A673 (cell line): ENCODE results near the gene TMBIM4. TPM values are rescaled to one million over a fixed set of nuclear protein-coding genes. Genes with fewer than 3 reads are reported as not detected.

ENCODE experiments used
- BruUV-seq: library from RNA; stranded (reverse); fragments of 400-500 nt; replicated peaks from 2 replicates; lab custom pipeline; 2021; lab: Mats Ljungman, UMichigan
- CTCF ChIA-PET: fragments of 300-600 bp; sonication (Branson Sonifier 250); formaldehyde crosslinking; loops from one replicate; lab custom pipeline; 2022; ENCODE audit warnings: antibody characterized with exemption; lab: Charles Lee
- POLR2A ChIA-PET: fragments of 300-600 bp; sonication (Branson Sonifier 250); formaldehyde crosslinking; loops from one replicate; lab custom pipeline; 2022; ENCODE audit warnings: antibody characterized with exemption; ENCODE audit not compliant: low non-redundant PET; lab: Charles Lee
- DNase-seq: peaks from one replicate; pipeline ENCODE4 v3.0.0-alpha.2; 2015; ENCODE audit warnings: low spot score
- H3K27ac ChIP-seq: fragments of 200-600 bp; sonication (generic); 2 replicates; pipeline ENCODE4 v1.5.1; 2016; ENCODE audit warnings: mixed run types, low read depth, mild to moderate bottlenecking, mixed read lengths, antibody characterized with exemption, low read length; ENCODE audit not compliant: poor library complexity, severe bottlenecking
- H3K27me3 ChIP-seq: fragments of 200-600 bp; sonication (generic); replicated peaks from 2 replicates; pipeline ENCODE4 v1.6.1; 2017; ENCODE audit warnings: mixed run types, low read depth, mild to moderate bottlenecking, mixed read lengths, antibody characterized with exemption, low read length; ENCODE audit not compliant: insufficient read depth, poor library complexity
- H3K36me3 ChIP-seq: fragments of 200-600 bp; sonication (generic); 2 replicates; pipeline ENCODE4 v1.6.1; 2016; ENCODE audit warnings: mixed run types, mild to moderate bottlenecking, mixed read lengths, antibody characterized with exemption, low read length; ENCODE audit not compliant: insufficient read depth, poor library complexity, severe bottlenecking
- H3K4me1 ChIP-seq: fragments of 200-600 bp; sonication (generic); 2 replicates; pipeline ENCODE4 v1.6.1; 2017; ENCODE audit warnings: mixed run types, mild to moderate bottlenecking, mixed read lengths, antibody characterized with exemption, low read length; ENCODE audit not compliant: insufficient read depth, poor library complexity, severe bottlenecking
- H3K4me3 ChIP-seq: fragments of 200-600 bp; sonication (generic); 2 replicates; pipeline ENCODE4 v1.5.1; 2016; ENCODE audit warnings: low read depth, mixed run types, mild to moderate bottlenecking, mixed read lengths, low read length; ENCODE audit not compliant: poor library complexity, severe bottlenecking
- H3K9me3 ChIP-seq: fragments of 200-600 bp; sonication (generic); 2 replicates; pipeline ENCODE4 v1.6.1; 2016; ENCODE audit warnings: mixed run types, low read depth, mild to moderate bottlenecking, mixed read lengths, antibody characterized with exemption, low read length; ENCODE audit not compliant: poor library complexity, severe bottlenecking
- EZH2 ChIP-seq: fragments of 200-600 bp; sonication (generic); IDR thresholded peaks from 2 replicates; pipeline ENCODE4 v1.6.1; 2017; ENCODE audit warnings: borderline replicate concordance, low read depth, mild to moderate bottlenecking, mixed read lengths, antibody characterized with exemption, low read length; ENCODE audit not compliant: poor library complexity, severe bottlenecking
- intact Hi-C: fragments of 100-400 bp; cut with micrococcal nuclease; formaldehyde crosslinking; loops from one replicate; pipeline ENCODE4 v1.10.0; 2022; ENCODE audit not compliant: unreplicated experiment
- total RNA-seq: library from RNA; stranded (reverse); gene quantifications from 2 replicates; pipeline ENCODE4 v1.2.3, GENCODE V29; 2021
- TF ChIP-seq, protein P1 (sequence below): fragments of 300-800, 200-600 bp; sonication (generic); conservative IDR thresholded peaks from 2 replicates; pipeline ENCODE4 v1.5.1; 2017; ENCODE audit warnings: low read depth, mild to moderate bottlenecking, antibody characterized with exemption, low read length, moderate library complexity, mixed read lengths

The TMBIM4 gene
- total RNA-seq, 1 experiment from 2014 or later = 62.1 TPM

DNA sequence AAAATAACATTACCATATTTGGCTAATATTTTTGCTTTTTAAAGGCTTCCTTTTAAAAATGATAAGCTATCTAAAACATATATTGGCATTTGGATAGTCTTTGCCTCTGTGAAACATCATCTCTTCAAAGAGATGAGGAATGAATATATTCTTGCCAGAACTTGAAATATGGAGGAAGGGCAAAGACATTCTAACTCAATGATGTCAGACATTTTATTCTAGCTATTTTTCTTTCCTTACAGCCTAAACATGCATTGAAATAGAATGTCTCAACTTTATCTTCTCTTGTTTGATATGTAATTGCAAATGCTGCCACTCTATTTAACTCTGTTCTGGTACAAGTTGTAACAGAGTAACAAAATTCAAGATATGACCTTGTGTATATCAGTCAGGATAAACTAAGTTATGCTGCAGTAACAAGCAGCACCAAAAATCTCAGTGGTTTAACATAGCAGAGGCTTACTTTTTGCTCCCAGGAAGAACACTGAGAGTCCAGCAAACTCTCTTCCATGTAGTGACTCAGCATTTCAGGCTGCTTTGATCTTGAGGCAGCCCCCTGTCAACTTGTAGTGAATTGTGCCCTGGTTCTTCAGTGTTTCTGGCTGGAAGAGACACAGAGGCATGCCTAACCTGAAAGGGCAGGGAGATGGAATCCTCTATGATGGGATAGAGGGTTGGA lies 30.2 kb upstream of the TMBIM4 start:
- Histone ChIP-seq H3K4me3 (no peak overlapping the region), H3K27me3 (no peaks in the 10 kb centered on the region), H3K4me1 (no peaks in the 10 kb centered on the region), H3K9me3 (no peaks in the 10 kb centered on the region), H3K27ac (no peak overlapping the region), H3K36me3 (no peaks in the 10 kb centered on the region)
- TF ChIP-seq EZH2 = no peak
- TF ChIP-seq, protein P1, sequence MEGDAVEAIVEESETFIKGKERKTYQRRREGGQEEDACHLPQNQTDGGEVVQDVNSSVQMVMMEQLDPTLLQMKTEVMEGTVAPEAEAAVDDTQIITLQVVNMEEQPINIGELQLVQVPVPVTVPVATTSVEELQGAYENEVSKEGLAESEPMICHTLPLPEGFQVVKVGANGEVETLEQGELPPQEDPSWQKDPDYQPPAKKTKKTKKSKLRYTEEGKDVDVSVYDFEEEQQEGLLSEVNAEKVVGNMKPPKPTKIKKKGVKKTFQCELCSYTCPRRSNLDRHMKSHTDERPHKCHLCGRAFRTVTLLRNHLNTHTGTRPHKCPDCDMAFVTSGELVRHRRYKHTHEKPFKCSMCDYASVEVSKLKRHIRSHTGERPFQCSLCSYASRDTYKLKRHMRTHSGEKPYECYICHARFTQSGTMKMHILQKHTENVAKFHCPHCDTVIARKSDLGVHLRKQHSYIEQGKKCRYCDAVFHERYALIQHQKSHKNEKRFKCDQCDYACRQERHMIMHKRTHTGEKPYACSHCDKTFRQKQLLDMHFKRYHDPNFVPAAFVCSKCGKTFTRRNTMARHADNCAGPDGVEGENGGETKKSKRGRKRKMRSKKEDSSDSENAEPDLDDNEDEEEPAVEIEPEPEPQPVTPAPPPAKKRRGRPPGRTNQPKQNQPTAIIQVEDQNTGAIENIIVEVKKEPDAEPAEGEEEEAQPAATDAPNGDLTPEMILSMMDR = no peak
- CTCF ChIA-PET = interaction anchor here (0.6 kb wide), 1 partner anchor 30 kb away, joined by 4 read pairs; no protein-coding TSS in a partner anchor
- no peak for DNase-seq
- intact Hi-C loops = no loop called here
- no TSS peak for BruUV-seq
- POLR2A ChIA-PET = no interaction called here

DNA sequence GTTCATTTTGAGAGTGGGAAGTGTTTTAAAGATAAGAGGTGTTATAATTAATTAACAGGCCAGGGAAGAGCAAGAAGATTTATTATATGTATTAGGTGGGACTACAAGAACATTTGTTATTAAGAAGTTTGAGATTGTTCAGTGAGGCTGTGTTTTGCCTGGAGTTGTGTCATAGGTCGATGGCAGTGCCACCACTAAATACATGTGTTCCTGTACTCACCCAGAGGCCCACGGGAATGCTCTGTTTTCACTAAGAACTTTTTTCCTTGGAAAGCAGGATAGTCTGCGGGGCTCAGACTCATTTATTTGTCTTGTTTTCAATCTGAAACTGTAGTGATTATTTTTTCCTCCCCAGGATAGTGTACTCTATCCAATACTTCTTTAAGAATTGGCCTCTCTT lies 29.3 kb upstream of the TMBIM4 start:
- no peaks in the 10 kb centered on the region for H3K36me3 ChIP-seq
- ChIA-PET POLR2A (no interaction called here), CTCF (no interaction called here)
- H3K9me3 ChIP-seq = no peaks in the 10 kb centered on the region
- H3K4me1 ChIP-seq = no peaks in the 10 kb centered on the region
- DNase-seq = no peak
- H3K27ac ChIP-seq = no peak overlapping the region
- no TSS peak for BruUV-seq
- no peaks in the 10 kb centered on the region for H3K27me3 ChIP-seq
- no peak overlapping the region for H3K4me3 ChIP-seq
- intact Hi-C loops = no loop called here
- TF ChIP-seq, protein P1 = no peak
- TF ChIP-seq EZH2 = no peak

DNA sequence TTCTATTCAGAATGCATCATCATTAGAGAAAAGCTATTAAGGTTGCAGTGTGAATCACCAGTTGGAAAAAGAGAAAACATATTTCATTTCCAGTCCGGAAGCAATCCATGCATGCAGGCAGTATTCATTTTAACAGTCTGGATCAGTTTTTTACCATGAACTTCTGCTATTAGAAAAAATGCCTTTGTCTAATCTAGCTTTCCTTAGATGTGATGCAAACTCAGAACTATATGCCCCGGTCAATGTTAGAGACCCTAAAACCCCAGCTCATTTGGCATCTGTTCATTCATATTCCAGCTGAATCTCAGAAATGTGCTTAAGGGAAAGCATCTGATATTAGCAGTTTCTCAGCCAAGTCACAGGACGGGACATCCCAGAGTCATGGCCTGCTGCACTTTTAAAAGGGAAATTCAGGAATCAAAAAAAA lies 27.7 kb upstream of the TMBIM4 start:
- no peak for TF ChIP-seq EZH2
- TF ChIP-seq, protein P1 = no peak
- POLR2A ChIA-PET = no interaction called here
- H3K4me3 ChIP-seq = no peak overlapping the region
- no peaks in the 10 kb centered on the region for H3K9me3 ChIP-seq
- no peaks in the 10 kb centered on the region for H3K4me1 ChIP-seq
- intact Hi-C loops = no loop called here
- no TSS peak for BruUV-seq
- no peak for DNase-seq
- H3K36me3 ChIP-seq = no peaks in the 10 kb centered on the region
- no peak overlapping the region for H3K27ac ChIP-seq
- no peaks in the 10 kb centered on the region for H3K27me3 ChIP-seq
- CTCF ChIA-PET = no interaction called here
